Fibroblast of villous mesenchyme (primary cell): ENCODE results near the gene HDGFL1. TPM values are rescaled to one million over a fixed set of nuclear protein-coding genes. Genes with fewer than 3 reads are reported as not detected.

ENCODE experiments used
- DNase-seq: peaks from one replicate; pipeline ENCODE4 v3.0.0-alpha.2; 2010; ENCODE audit warnings: low read depth
- H3K4me3 ChIP-seq: 2 replicates; pipeline ENCODE4 v1.5.1; 2011; ENCODE audit warnings: low read depth, mild to moderate bottlenecking, low read length
- CTCF ChIP-seq: IDR thresholded peaks from 2 replicates; pipeline ENCODE4 v1.5.1; 2012; ENCODE audit warnings: low read depth, mild to moderate bottlenecking, low read length; ENCODE audit not compliant: insufficient read depth
- total RNA-seq: library from RNA; depleted of rRNA; stranded (reverse); fragments of >200 nt; gene quantifications from 2 replicates; pipeline ENCODE4 v1.2.3, GENCODE V29; 2012

HDGFL1 gene
- total RNA-seq, 1 donor = not detected

GRCh38 chr6:22582417-22583205, 13.2 kb downstream of the HDGFL1 start:
- DNase-seq = peak; percentile 69

GRCh38 chr6:22583230-22583629, 13.9 kb downstream of the HDGFL1 start:
- no peak for DNase-seq
- no peak for TF ChIP-seq CTCF
- H3K4me3 ChIP-seq = no peak overlapping the region

More at GRCh38 chr6:22582417-22583205, 13.2 kb downstream of the HDGFL1 start:
- H3K4me3 ChIP-seq = no peak overlapping the region
- no peak for TF ChIP-seq CTCF

- no peak for TF ChIP-seq CTCF
- DNase-seq = no peak
- H3K4me3 ChIP-seq = no peak overlapping the region
These were observed 14.6 kb downstream of the HDGFL1 start for GRCh38 chr6:22583927-22584326.

GRCh38 chr6:22589118-22589517, 19.8 kb downstream of the HDGFL1 start:
- DNase-seq = no peak
- H3K4me3 ChIP-seq = no peak overlapping the region
- no peak for TF ChIP-seq CTCF

- no peak for TF ChIP-seq CTCF
- no peak overlapping the region for H3K4me3 ChIP-seq
- no peak for DNase-seq
These were observed 21.1 kb downstream of the HDGFL1 start for GRCh38 chr6:22590423-22590822.

GRCh38 chr6:22593895-22594294, 24.5 kb downstream of the HDGFL1 start:
- no peak for DNase-seq
- TF ChIP-seq CTCF = no peak
- no peak overlapping the region for H3K4me3 ChIP-seq

GRCh38 chr6:22596011-22596410, 26.6 kb downstream of the HDGFL1 start:
- no peak for DNase-seq
- H3K4me3 ChIP-seq = no peak overlapping the region
- TF ChIP-seq CTCF = no peak
